HS-5 (cell line): ENCODE results near the gene TTI1.

ENCODE experiments used
- DNase-seq: peaks from one replicate; pipeline ENCODE4 v3.0.0-alpha.2; 2012; ENCODE audit warnings: low read depth

The TTI1 gene

DNA sequence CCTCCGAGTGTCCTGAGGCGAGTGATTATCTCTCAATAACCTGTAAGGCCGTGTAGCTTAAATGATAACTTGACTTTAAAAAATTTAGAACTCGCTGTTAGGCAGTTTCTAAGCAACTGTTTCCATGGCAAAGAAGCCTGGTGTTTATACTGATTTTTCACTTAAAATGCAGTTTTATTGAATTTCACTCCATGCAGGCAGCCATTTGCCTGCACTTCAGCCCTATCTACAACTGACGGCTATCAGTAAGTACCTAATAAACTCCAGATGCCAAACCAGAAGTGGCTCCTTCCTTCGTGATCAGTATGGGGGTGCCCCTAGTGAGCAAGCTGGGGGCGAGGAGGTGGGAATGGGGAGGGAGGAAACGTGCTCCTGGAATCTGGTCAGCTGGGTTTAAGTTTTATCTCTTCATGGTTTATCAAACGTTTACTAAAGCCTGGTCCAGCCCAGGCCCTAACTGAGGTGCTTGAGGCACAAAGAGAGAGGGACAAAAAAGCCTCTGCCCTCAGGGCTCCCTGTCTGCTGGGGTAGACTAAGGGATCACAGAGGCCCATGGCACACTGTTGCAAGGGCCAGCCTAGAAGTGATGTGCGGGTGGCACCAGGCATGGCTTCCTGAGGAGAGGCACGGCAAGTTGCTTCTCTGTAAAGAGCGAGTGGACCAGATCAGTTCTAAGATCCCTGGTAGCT, 45.5 kb downstream of the TTI1 start:
- no peak for DNase-seq

DNA sequence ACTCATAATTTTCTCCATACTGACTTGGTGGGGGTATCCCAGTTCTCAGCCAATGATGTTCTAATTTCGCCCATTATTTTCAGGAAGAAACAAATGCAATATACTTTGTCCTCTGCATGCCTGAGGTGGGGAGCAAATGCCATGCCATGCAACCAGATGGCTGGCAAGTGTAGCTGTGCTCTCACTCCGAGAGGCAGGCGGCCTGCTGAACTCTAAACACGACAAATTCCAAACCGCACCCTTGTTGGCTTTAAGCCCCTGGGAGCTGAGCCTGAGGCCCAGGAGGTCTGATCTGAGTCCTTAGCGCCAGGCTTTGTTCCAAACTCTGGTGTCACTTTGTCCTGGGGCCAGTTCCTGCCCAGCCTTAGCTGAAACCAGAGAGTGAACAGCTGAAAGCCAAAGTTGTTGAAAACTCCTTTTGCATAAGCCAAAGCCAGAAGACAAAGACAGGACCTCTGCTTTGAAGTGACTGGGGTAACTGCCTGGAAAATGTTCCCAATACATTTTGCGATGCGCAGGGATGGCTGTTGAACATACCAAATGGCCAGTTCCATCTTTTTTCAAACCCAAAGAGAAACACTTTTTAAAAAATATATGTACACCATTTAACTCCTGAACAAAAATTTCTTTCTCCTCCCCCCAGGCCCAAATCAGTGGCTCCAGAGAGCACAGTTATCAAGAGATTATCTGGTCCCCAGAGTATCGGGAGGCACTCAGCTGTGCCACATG, 46.2 kb downstream of the TTI1 start:
- no peak for DNase-seq

- DNase-seq: no peak
Observed at GRCh38 chr20:37986044-37986858, 47.0 kb downstream of the TTI1 start.

- DNase-seq: no peak
Observed at GRCh38 chr20:37984018-37984785, 49.1 kb downstream of the TTI1 start.

DNA sequence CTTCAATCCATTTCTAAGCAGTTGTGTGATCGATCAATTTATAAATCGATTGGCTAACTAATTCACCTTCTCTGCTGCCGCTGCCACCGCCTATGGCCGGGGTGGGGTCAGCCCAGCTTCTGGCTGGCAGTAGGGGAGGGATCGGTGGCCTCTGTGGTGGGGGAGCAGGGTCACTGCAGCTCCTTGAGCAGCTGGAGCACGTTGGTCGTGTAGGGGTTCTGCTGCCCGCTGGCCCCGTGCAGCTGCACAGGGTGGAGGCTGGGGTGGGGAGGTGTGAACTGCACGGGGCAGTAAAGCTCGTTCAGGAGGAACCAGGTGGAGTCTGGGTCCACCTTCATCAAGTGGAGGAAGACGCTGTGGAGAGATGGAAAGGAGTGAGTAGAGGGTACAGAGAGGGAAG, 50.0 kb downstream of the TTI1 start:
- DNase-seq: no peak

DNA sequence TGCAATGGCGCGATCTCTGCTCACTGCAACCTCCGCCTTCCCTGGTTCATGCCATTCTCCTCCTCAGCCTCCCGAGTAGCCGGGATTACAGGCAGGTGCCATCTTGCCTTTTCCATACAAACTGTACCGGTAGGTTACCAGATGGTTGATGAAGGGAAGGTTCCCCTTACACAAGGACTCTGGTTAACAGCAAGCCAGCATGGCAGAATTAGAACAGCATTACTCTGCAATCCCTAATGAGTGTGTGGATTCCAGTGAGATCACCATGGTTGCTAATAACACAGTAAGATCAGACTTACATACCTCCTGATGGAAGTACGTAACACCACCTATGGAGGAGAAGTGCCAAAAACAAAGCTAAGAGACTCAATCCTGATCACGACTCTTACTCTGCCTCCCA, 51.7 kb downstream of the TTI1 start:
- no peak for DNase-seq

- DNase-seq: no peak
Observed at GRCh38 chr20:37980876-37981275, 52.4 kb downstream of the TTI1 start.

DNA sequence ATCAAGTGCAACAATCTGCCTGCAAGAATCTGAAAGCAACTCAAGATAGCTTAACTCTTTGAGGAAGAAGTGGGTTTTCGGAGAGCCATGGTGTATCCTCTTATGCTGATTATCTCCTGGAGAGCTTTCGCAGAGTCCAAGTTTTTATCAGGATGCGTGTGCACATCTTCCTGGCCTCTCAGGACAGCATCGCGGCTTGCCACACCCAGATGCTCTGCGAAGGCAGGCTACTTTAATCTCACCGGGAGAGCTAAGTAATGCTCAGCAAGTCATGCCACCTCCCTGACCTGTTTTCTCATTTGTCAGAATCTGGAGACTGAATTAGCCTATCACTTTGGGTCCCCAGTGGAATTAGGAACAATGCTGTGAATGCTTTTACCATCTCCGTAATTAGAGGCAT, 52.9 kb downstream of the TTI1 start:
- no peak for DNase-seq

DNA sequence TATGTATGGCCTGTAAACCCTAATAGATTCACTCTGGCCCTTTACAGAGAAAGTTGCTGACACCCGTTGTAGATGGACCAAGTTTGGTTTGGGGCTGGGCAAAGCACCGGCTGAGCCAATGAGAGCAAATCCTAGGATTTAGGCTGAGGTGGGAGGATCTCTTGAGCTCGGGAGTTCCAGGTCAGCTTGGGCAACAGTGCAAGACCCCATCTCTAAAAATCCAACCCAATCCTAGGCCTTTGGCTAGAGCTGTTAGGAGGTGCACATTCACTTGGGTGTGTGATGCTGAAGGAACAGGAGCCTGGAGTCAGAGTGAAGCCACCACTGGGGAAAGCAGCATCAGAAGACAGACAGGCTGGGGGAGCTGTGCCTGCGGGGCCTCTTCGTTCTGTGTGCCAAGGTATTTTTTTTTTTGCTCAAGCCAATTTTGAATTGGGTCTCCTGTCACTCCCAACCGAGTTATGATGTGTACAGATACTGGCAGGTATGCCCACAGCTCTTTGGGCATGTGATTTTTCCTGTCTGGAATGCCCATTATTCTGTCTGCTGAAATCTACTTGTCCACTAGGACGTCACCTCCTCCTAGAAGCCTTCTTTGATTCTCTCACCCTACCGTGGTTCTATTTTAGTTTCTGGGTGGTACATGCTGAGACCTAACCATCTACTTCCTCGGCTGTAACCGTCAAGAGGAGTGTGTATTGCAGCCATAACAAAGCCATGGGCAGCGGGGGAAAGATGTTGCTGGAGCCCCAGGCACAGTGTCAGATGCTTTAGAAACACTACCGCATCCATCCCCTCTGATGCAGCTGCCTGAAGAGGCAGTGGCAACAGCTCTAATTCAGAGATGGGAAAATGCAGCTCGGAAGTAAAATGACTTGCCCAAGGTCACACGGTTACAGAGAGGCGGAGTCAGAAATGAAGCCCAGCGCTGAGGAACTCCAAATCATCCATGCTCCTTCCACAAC, 54.0 kb downstream of the TTI1 start:
- no peak for DNase-seq

DNA sequence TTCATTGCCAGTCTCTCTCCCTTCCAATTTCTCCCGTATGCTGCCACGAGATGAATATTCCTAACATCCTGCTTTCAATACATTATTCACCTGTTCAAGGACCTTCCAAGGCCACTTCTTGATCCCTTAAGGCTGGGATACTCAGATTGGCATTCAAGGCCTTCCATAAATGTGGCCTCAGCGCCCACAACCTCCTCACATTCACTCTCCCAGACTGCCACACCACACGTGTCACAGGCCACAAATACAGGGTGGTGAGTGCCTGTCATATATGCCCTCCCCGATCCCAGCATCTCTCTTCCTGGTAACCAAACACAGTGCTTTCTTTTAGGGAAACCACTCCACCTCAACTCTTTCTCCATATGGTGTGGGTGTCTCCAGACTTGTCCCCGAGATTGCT, 55.5 kb downstream of the TTI1 start:
- no peak for DNase-seq

DNA sequence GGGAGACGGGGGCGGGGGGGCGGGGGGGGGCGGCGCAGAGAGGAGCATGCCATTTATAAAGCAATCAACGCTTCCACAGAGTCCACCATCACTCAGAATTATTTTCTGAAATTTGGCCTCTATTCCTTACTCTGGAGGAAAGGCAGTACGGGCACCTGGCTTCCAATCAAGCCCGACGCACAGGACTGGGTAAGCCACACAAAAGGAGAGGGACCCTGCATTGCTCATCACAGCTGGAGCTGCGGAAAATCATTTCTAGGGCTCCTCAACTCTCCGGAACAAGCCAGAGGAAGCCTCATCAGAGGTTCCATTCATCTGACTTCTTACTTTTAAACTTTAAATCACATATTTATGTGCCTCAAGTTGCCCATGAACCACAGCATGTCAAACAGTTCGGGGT, 55.9 kb downstream of the TTI1 start:
- no peak for DNase-seq

GRCh38 chr20:37976887-37977286, 56.4 kb downstream of the TTI1 start:
- no peak for DNase-seq

DNA sequence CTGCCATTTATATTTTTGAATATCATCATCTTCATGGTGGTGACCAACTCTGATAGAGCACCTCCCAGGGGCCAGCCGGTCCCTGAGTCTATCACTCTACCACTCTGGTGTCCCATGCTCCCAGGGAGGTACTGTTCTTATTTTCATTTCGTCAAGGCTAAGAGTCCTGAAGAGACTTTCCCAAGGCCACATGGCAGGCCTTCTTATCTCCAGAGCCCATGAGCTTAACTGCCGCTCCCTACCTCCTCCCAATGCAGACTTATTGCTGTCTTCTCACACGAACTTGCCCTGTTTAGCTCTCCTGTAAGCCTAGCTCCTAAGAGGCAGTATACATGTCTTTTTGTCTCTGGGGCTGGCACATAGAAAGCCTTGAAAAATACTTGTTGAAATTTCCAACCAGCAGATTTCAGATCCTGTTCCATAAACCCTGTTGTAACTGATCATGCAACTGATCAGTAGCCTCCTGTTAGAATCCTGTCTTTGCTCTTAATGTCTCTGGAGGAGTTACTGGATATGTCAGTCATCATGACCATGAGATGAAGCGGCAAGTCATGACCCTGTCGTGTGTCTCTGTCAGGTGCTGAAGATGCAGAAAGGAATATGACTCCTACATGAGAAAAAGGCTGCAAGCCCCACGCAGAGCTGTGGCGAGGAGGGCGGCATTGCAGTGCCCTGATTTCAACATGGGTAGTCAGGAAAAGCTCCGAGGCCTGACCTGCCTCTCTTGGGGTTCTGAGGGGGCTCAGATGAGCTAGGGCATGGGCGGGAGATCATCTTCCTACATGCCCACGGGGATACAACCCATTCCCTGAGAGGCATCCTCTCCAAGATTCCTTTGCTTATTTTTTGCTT, 60.0 kb downstream of the TTI1 start:
- DNase-seq: no peak

- no peak for DNase-seq
Observed at GRCh38 chr20:37972256-37973058, 60.8 kb downstream of the TTI1 start.

- no peak for DNase-seq
Observed at GRCh38 chr20:37971561-37972127, 61.6 kb downstream of the TTI1 start.

GRCh38 chr20:37970856-37971245, 62.4 kb downstream of the TTI1 start:
- no peak for DNase-seq

GRCh38 chr20:37969949-37970855, 63.1 kb downstream of the TTI1 start:
- no peak for DNase-seq
